GM18499 (cell line): ENCODE results near the gene MED12L.
"Not testable (repeated sequence)": the region's sequence is repeated elsewhere in the genome, so short reads cannot be mapped to it uniquely, and the experiment has no call there.

ENCODE experiments used
- ATAC-seq: cut with Tn5 transposase; IDR thresholded peaks from one replicate; pipeline ENCODE4 v1.9.1; 2021; ENCODE audit warnings: moderate number of reproducible peaks; ENCODE audit not compliant: insufficient read depth, unreplicated experiment

Gene MED12L, protein sequence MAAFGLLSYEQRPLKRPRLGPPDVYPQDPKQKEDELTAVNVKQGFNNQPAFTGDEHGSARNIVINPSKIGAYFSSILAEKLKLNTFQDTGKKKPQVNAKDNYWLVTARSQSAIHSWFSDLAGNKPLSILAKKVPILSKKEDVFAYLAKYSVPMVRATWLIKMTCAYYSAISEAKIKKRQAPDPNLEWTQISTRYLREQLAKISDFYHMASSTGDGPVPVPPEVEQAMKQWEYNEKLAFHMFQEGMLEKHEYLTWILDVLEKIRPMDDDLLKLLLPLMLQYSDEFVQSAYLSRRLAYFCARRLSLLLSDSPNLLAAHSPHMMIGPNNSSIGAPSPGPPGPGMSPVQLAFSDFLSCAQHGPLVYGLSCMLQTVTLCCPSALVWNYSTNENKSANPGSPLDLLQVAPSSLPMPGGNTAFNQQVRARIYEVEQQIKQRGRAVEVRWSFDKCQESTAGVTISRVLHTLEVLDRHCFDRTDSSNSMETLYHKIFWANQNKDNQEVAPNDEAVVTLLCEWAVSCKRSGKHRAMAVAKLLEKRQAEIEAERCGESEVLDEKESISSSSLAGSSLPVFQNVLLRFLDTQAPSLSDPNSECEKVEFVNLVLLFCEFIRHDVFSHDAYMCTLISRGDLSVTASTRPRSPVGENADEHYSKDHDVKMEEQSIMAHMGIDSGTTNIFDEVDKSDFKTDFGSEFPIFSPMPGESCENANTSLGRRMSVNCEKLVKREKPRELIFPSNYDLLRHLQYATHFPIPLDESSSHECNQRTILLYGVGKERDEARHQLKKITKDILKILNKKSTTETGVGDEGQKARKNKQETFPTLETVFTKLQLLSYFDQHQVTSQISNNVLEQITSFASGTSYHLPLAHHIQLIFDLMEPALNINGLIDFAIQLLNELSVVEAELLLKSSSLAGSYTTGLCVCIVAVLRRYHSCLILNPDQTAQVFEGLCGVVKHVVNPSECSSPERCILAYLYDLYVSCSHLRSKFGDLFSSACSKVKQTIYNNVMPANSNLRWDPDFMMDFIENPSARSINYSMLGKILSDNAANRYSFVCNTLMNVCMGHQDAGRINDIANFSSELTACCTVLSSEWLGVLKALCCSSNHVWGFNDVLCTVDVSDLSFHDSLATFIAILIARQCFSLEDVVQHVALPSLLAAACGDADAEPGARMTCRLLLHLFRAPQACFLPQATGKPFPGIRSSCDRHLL (N-terminal part only)

DNA sequence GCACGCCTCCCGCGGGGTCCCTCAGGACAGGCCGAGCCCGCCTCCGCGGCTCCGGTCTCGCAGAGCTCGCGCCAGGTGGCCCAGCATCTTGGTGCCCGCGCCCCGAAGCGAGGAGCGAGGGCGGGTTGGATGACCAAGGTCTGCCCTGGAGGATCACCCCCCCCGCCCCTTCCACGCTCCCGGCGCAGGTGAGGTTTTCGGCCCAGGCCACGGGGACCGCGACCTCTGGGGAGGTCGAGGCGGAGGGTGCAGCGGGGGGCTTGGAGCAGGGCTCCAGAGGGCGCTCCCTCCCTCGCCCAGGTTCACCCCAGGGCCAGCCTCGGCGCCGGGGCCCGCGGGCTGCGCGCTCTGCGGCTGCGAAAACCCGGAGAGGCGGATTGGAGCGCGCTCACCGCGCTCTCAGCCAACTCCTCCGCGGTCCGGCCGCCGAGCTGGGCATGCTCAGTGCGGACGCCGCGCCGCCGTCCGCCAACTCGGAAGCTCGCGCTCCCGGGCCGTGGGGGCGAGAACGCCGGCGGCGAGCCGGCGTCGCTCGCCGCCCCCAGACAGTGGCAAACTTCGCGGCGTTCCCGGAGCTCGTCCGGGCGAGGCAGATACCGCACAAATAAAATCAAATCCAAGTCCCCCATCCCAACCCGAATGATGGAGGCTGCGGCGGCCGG lies at the start of gene MED12L:
TSS of gene MED12L (plus strand) at position 438 of the 662 bp plus-strand sequence. CDS start 1,263 bp downstream, outside the sequence.
- ATAC-seq: no peak

DNA sequence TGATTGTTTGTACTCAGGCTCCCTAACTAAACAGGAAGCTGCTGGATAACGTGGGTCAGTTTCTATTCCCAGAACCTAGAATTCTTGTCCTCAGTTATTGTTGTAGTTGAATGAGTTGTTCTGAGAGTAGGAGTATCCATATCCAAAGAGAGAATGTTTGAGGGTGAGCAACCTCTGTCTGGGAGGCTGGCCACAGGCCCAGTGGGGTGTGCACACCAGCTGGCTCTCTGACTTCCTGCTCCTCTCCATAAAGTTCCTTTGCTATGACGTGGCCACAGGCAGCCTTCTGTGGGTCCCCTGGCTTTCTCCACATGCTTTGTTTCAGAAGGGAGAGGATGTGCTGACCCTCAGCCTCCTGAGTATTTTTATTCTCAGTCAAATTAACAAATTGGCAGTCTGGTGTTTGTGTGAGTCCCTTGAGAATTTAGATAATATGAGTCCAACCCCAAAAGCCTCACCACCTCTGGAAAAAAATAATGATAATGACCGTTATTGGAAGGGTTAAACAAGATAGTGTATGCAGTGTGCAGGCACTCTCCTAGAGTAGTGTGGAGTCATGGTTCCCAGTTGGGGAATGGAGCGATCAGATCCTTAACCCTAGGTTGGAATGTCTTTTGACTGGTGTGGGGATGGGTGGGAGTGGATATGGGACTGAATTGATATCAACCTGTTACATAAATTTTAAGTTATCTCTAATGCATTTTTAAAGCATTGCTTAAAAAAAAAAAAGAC lies 47.6 kb upstream of the MED12L start:
- no peak for ATAC-seq

DNA sequence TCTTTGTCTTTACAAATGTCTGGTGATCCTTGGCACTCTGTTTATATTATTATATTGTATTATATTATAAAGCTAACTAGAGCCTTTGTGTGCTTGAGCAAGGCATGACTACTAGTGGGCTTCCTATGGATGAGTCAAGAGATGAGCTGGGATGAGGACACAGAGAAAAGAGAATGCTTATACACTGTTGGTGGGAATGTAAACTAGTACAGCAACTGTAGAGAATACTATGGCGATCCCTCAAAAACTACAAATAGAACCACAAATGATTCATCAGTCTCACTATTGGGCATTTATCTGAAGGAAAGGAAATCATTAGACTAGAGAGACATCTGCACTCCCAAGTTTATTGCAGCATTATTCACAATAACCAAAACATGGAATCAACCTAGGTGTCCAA lies 40.8 kb upstream of the MED12L start:
- ATAC-seq: no peak

DNA sequence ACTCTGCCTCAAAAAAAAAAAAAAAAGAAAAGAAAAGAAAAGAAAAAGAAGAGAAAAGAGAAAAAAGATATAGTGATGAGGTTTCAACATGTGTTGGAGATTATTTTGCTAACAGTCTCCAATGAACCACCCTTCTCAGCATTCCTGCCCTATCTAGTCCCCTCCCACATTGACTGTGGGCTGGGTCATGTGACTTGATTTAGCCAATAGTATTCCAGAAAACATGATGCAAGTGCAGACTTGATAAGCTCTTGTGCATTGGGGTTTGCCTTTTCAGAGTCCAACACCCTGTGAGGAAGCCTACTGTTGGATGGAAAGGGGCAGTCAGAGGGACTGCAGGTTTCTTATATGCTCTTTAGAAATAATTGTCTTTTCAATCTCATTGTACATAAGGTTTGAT lies 37.8 kb upstream of the MED12L start:
- ATAC-seq: no peak

DNA sequence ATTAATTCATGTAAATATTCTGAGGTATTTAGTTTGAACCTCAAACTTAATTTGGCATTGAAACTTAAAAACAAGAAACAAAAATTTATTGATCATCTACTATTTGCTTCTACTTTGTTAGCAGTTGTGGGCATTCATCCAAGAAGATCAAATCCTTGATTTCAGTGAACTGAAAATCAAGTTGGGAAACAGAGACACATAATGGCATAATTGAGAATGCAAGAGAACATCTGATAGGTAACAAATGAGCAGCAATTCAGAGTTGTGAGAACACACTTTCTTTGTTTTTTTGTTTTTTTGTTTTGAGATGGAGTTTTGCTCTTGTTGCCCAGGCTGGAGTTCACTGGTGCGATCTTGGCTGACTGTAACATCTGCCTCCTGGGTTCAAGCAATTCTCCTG lies 33.9 kb upstream of the MED12L start:
- ATAC-seq: no peak

DNA sequence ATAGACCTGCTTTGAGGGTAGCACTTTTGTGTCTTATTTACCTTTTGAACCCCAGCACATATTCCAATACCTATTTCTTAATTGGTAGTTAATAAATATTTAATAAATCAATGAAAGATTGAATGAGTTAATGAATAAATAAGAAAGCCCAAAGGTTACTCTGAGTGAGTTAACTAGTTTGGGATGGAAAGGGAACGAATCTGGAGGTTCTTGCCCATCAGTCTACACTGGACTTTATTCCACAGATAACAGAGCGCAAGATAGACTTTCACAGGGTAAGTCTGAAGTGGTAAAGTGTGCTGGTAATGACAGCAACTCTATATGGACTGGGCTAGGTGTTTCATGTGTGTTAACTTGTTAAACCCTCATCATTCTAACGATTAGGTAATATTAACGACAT lies 33.1 kb upstream of the MED12L start:
- ATAC-seq: no peak

DNA sequence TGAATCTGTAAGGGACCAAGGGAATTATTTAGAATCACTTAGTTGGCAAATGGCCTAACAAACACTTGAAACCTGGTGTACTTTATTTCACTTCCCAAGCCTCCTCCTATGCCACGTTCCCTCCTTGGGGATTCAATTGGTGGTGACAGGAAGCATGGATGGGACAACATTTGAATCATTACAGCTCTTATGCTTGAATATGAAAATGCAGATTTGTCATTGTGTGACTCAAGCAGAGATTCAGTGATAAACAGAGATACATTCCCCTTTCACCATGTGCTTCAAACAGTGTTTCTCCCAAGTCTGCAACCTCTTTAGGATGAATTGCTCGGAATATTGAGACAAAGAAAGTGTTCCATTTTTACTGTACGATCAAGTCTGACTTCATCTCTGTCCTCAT lies 32.7 kb upstream of the MED12L start:
- no peak for ATAC-seq

DNA sequence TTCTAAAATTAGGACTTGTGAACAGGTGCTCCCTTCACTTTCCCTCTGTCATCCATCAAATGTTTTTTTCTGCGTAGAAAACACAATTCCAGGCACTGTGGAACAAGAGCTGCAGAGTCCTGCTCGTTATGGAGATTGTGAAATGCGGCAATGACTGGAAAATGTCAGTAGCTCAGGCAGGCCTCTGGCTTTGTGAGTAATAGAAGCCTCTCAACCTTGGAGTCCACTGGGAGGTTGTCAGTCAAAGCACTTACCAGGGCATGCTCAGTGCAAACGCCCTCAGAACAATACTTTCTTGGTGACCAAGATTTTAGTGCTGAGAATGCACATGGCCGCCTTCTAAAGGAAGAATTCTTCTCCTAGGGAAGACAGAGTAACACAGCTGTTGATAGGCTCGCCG lies 26.7 kb upstream of the MED12L start:
- no peak for ATAC-seq

DNA sequence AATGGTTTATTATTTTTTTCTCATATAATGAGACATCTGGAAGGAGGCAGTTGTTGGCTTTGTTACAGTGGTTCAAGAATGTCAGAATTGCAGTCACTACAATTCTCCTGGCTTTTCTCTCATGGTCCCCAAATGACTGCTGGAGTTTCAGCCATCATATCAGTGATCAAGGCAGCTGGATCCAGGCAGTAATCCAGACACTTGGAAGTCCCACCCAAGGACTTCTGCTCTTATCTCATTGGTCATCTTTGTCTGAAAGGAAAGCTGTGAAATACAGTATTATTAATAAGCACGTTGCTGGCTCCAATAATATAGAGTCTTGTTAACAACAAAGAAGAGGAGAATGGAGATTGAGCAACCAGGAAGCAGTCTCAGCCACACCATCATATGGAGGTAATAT lies 22.9 kb upstream of the MED12L start:
- no peak for ATAC-seq

DNA sequence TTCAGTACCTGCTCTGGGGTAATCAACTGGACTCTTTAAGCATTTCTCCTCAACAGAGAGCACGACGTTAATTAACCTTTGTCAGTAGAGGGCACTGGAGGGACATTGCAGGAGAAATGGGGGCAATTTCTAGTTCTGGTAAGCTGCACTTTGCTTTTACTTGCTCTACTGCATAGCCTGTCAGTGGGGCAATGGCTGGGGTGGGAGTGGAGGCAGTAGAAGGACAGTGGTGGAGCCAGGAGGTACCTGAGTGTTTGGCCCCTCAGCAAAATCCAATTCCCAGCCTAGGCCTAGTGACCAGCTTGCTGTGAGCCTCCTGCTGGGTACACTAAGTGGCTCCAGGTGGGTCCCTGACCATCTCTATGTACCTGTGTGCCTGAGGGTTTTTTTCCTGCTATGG lies 18.3 kb upstream of the MED12L start:
- ATAC-seq: no peak

DNA sequence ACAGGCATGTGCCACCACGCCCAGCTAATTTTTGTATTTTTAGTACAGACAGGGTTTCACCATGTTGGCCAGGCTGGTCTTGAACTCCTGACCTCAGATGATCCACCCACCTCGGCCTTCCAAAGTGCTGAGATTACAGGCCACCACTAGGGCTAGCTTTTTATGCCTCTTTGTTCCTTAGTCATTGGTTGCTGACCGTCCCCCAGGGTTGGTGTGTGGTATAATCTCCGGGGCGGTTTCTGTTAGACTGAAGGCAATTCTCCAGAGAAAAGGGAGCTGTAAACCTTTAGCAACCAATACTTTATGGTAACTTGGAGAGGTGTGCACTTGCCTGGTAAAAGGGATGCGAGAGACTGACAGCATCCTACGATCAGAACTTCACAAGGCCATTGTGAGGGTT lies 12.6 kb upstream of the MED12L start:
- ATAC-seq: not testable (repeated sequence)

DNA sequence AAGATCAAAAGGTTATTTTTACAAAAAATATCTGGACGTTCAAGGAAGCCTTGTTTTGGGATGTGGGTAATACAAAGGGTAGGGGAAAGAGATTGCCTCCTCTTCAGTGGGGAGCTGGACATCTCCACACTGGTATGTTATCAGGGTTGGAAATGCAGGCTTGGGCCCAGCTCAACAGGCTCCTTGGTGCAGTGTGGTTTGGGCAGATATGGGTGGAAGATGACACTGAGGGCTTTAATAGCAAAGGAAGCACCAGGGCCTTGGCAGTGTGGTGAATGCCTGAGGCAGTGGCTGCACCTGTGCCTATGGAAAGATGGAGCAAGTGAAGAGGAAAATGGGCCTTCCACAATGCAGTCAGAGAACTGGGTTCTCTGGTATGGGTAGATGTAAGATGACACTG lies 11.2 kb upstream of the MED12L start:
- ATAC-seq: no peak

DNA sequence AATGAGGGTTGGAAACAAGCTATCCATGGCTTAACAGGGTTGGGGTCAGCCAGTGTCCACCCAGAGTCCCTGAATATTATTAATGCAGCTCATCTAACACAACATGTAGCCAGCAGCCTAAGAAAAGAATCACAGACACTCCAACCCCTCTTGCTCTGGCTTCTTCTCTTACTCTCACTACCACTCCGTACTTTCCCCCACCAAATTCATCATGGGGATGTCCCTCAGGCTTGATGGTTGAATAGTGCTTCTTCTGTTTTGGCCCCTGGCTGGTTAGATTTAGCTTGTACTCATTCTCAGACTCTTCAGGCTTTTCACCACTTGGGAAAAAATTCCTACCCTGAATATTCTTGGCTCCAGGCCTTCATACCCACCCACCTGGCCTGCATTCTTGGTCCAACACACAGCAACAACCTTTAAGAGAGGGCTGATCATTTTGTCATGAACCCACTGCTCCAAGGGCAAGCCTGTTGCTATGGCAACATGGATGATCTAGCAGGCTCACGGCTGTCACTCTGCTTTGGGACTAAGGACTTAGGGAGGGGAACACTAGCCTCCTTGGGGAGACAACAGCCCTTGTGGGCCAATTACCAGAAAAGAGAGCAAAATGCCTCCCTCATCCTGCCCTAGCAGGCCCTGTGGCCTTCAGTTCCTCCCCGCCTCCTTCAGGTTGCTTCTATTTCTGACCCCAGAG lies 9.4 kb upstream of the MED12L start:
- no peak for ATAC-seq

DNA sequence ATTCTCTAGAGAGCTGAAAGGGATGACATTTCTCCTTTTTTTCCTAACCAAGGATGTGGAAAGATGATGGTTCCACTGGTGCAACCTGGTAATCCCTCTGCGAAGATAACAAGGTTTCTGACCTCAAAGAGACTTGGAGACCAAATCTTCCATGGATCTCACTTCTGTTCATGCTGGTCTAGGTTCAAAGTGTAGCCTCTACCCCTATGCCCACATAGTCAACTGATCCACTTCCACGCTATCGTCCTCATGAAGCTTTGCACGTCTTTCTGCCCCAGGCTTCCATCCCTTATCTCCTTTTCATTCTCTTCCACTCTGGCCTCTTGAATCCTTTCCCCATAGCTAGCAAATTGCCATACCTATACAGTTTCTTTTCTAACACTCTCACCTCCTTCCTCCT lies 8.8 kb upstream of the MED12L start:
- ATAC-seq: no peak

DNA sequence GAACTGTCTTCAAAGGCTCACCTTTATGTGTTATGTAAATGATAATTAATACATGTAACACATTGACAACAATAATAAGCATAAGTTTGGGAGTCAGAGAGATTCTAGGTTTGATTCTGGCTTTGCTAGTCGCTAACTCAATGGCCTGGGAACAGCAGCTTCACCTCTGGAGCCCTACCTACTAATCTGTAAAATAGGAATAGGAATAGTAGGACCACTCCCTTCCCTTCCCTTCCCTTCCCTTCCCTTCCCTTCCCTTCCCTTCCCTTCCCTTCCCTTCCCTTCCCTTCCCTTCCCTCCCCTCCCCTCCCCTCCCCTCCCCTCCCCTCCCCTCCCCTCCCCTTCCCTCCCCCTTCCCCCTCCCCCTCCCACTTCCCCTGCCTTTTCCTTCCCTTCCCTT lies 4.4 kb upstream of the MED12L start:
- not testable (repeated sequence) for ATAC-seq

DNA sequence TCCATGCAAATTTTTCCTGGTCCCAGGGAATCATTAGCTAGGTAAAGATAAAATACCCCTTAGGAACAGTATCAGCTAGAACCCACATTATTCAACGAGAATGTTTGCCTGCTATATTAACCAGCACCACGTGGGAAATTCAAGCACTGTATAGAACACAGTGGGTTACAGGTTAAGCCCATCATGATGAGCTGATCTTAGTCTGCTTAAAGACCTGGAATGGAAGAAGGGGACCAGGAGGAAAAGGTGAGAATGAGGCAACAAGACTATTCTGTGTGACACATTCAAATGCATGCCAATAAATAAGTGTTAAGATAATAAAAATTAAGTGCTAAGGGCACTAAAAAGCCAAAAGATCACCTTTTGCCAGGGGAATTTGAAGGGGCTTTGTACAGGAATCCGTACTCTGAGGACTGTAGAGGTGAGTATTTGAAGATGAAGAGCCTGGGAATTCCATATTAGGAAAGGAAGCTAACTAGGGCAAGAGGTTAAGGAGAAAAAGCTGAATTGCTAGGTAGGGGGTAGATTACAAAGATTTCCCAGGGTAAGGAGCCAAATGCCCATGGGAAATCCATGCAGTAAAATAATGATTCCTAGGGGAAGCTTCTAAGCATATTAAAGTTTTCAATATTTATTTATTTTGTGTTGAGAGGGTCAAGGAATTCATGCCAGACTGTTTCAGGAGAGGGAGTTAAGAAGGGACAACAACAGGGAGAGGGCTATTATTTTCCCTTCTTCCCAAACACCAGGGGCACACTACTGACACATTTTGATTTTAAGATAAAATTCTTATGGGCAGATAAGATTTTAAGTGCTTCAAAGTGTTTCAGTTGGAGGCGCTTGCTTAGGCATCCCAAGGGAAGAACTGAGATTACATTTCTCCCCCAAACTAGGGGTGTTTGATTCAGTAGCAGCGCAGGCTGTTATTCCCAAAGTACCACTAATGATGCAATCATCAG lies 2.3 kb upstream of the MED12L start:
- no peak for ATAC-seq

DNA sequence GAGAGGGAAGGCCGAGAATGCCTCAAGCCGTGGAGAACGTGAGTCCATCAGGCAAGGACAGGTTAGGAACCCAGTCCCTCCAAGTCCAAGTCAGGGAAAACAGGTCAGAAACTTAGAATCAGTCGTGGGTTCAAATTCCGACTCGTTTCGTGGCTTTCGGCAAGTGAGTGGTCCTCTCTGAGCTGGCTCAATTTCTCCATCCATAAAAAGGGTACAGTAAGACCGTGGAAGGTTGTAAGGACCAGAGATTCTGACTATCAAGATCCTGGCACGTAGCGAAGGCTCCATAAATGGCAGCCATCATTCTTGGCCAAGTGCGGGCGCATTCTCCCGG lies 604 bp upstream of the MED12L start:
- ATAC-seq: no peak

DNA sequence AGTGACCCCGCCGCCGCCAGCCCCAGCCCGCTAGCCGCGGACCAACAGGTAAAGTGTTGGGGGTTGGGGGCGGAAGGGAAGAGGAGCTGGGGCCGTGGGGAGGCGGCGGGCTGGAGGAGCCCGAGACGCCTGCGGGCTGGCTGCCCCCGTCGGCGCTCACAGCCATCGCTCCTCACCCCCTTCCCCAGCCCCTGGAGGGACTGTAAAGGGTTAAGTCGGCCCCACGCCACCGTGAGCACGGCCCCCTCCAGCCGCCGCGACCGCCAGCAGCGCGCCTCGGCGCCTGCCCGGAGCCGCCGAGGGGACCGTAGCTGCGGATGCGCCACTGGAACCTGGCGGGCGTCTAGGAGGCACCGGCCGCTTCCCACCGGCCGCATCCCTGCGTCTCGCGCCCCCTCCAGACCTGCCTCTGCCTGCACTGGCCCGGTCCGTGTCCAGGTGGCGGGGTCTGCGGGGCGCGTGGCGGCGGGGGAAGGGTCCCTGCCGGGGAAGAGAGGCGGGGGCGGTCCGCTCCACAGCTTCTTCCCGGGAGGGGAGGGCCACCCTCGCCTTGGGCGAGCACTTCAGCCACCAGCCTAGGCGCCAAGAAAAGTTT lies 522 bp downstream of the MED12L start:
- no peak for ATAC-seq
